HepG2 (cell line): ENCODE results near the gene TOR2A. TPM values are rescaled to one million over a fixed set of nuclear protein-coding genes. Genes with fewer than 3 reads are reported as not detected.

ENCODE experiments used
- ATAC-seq: fragments of 200-7000 bp; cut with Tn5 transposase; 3 replicates; pipeline ENCODE4 v1.9.1; 2020; ENCODE audit warnings: mild to moderate bottlenecking, moderate library complexity
- BruUV-seq: library from RNA; stranded (reverse); fragments of 400-500 nt; replicated peaks from 2 replicates; lab custom pipeline; 2021; lab: Mats Ljungman, UMichigan
- CTCF ChIA-PET: fragments of 300-600 bp; formaldehyde crosslinking; extraction: SDS; loops from one replicate; lab custom pipeline; 2021; ENCODE audit warnings: low total read pairs, inconsistent platforms, low intra/inter-chr PET ratio; lab: Yijun Ruan, JAX
- POLR2A ChIA-PET: fragments of 350-600 bp; sonication (Branson Sonifier 250); formaldehyde crosslinking; loops from one replicate; lab custom pipeline; 2020; ENCODE audit warnings: antibody characterized with exemption, inconsistent platforms; lab: Yijun Ruan, JAX
- DNase-seq: peaks from one replicate; pipeline ENCODE4 v3.0.0-alpha.2; 2015; ENCODE audit warnings: low spot score
- FAIRE-seq: peaks from 3 replicates; lab custom pipeline; 2011; peaks lifted over from hg19 to GRCh38; lab: Jason Lieb, UNC
- H2AFZ ChIP-seq: one replicate; pipeline ENCODE4 v1.6.1; 2011; ENCODE audit warnings: low read length, inconsistent platforms
- H3K27ac ChIP-seq: fragments of 300-600 bp; 3 replicates; pipeline ENCODE4 v1.8.0; 2011; ENCODE audit warnings: mixed run types, mild to moderate bottlenecking, mixed read lengths, low read length, inconsistent platforms; ENCODE audit not compliant: insufficient read depth; ENCODE audit errors: extremely low read length
- H3K27me3 ChIP-seq, 2 experiments: fragments of 200-600 bp in 1 of 2; 2 replicates in 1 of 2; 3 replicates in 1 of 2; pipeline versions ENCODE4 v1.6.0 to v1.8.0; 2011; ENCODE audit warnings: low read length in 2 of 2, mild to moderate bottlenecking in 2 of 2, moderate library complexity in 2 of 2, inconsistent platforms in 1 of 2; ENCODE audit not compliant: insufficient read depth in 2 of 2, control insufficient read depth in 1 of 2
- H3K36me3 ChIP-seq, 2 experiments: fragments of 200-600 bp in 1 of 2; replicated peaks in 1 of 2; 2 replicates in 1 of 2; 3 replicates in 1 of 2; pipeline versions ENCODE4 v1.5.1 to v1.8.0; 2011; ENCODE audit warnings: low read length in 2 of 2, inconsistent platforms in 1 of 2; ENCODE audit not compliant: insufficient read depth in 2 of 2, control insufficient read depth in 1 of 2
- H3K4me1 ChIP-seq: 2 replicates; pipeline ENCODE4 v1.5.1; 2012; ENCODE audit warnings: low read length, inconsistent platforms; ENCODE audit not compliant: insufficient read depth
- H3K4me2 ChIP-seq: 2 replicates; pipeline ENCODE4 v1.6.0; 2011; ENCODE audit warnings: low read depth, low read length, inconsistent platforms
- H3K4me3 ChIP-seq, 3 experiments: fragments of 200-600 bp in 1 of 3; sonication (generic), shearing (Covaris generic) in 1 of 3; replicated peaks in 1 of 3; 2 replicates each; pipeline ENCODE4 v1.5.1; 2011 to 2016; ENCODE audit warnings: low read length in 3 of 3, inconsistent platforms in 2 of 3, low read depth in 2 of 3, mild to moderate bottlenecking in 2 of 3, control low read depth in 1 of 3, mixed read lengths in 1 of 3; ENCODE audit not compliant: insufficient read depth in 1 of 3
- H3K79me2 ChIP-seq: one replicate; pipeline ENCODE4 v1.6.1; 2011; ENCODE audit warnings: low read length, inconsistent platforms; ENCODE audit not compliant: insufficient read depth
- H3K9ac ChIP-seq: 2 replicates; pipeline ENCODE4 v1.6.0; 2011; ENCODE audit warnings: mild to moderate bottlenecking, low read depth, low read length, inconsistent platforms; ENCODE audit not compliant: insufficient read depth
- H3K9me3 ChIP-seq: 2 replicates; pipeline ENCODE4 v1.5.1; 2012; ENCODE audit warnings: mild to moderate bottlenecking, low read length
- H4K20me1 ChIP-seq: 2 replicates; pipeline ENCODE4 v1.6.0; 2011; ENCODE audit warnings: inconsistent platforms, mild to moderate bottlenecking, low read length, moderate library complexity; ENCODE audit not compliant: insufficient read depth
- HNF4G ChIP-seq, 2 experiments: sonication (generic) in 1 of 2; formaldehyde crosslinking in 1 of 2; IDR thresholded peaks; 2 replicates each; pipeline versions ENCODE4 v1.4.0 to v1.6.1; 2011 to 2020; ENCODE audit warnings: borderline replicate concordance in 2 of 2, low read depth in 2 of 2, mild to moderate bottlenecking in 2 of 2, low read length in 1 of 2, missing genetic modification reagents in 1 of 2, moderate library complexity in 1 of 2
- SSRP1 ChIP-seq: IDR thresholded peaks from 2 replicates; pipeline ENCODE4 v1.6.1; 2016; ENCODE audit warnings: control low read depth
- TRIM24 ChIP-seq: sonication (generic); formaldehyde crosslinking; IDR thresholded peaks from 2 replicates; pipeline ENCODE4 v1.8.0; 2022; ENCODE audit warnings: mild to moderate bottlenecking, missing genetic modification reagents
- ZFX ChIP-seq: sonication (generic); formaldehyde crosslinking; IDR thresholded peaks from 2 replicates; pipeline ENCODE4 v1.4.0; 2020; ENCODE audit warnings: mild to moderate bottlenecking, low read depth, missing genetic modification reagents, moderate library complexity
- ZNF552 ChIP-seq: sonication (generic); formaldehyde crosslinking; IDR thresholded peaks from 2 replicates; pipeline ENCODE4 v1.9.0; 2022; ENCODE audit warnings: missing genetic modification reagents, mild to moderate bottlenecking, borderline replicate concordance
- ZSCAN12 ChIP-seq: sonication (generic); formaldehyde crosslinking; IDR thresholded peaks from 2 replicates; pipeline ENCODE4 v1.9.0; 2021; ENCODE audit warnings: mild to moderate bottlenecking, missing genetic modification reagents
- WGBS: methylation state at CpG from one replicate; pipeline ENCODE4 v1.1.6; 2017; ENCODE audit warnings: low lambda C conversion rate; 5-methylcytosine and 5-hydroxymethylcytosine counted together
- in situ Hi-C: cut with HindIII; loops from 2 replicates; pipeline ENCODE4 v1.10.0; 2017; ENCODE audit warnings: low pct_unique_long_range_greater_than_20kb; ENCODE audit not compliant: extremely low pct_ligation_motif_present
- intact Hi-C: fragments of 100-400 bp; cut with micrococcal nuclease; formaldehyde crosslinking; loops from one replicate; pipeline ENCODE4 v1.10.0; 2022; ENCODE audit not compliant: unreplicated experiment
- polyA plus RNA-seq, 8 experiments: library from polyadenylated mRNA; depleted of rRNA in 3 of 8; stranded (reverse) in 7 of 8; unstranded in 1 of 8; fragments of >200 nt; fragmentation: Illumina TruSeq in 4 of 8; extraction: Trizol in 4 of 8; gene quantifications; 2 replicates each; pipeline versions ENCODE4 v1.2.1 to v1.2.3, GENCODE V29; 2011 to 2016; ENCODE audit warnings: low read depth in 4 of 8, missing spikeins in 1 of 8, mixed read lengths in 1 of 8; ENCODE audit not compliant: insufficient read depth in 1 of 8
- total RNA-seq, 5 experiments: library from RNA; depleted of rRNA; stranded (reverse); fragments of >200 nt; fragmentation: Illumina TruSeq; extraction: Trizol; gene quantifications; 2 replicates each; pipeline ENCODE4 v1.2.3, GENCODE V29; 2016; ENCODE audit warnings: low read depth in 1 of 5
- TF ChIP-seq, protein P1 (sequence below): sonication (generic); formaldehyde crosslinking; IDR thresholded peaks from 2 replicates; pipeline ENCODE4 v1.5.0; 2020; ENCODE audit warnings: mild to moderate bottlenecking, missing genetic modification reagents, borderline replicate concordance
- TF ChIP-seq, protein P2 (sequence below): sonication (generic); formaldehyde crosslinking; conservative IDR thresholded peaks from 2 replicates; pipeline ENCODE4 v1.4.0; 2020; ENCODE audit warnings: mild to moderate bottlenecking, missing genetic modification reagents, moderate library complexity
- TF ChIP-seq, protein P3 (sequence below): sonication (generic); formaldehyde crosslinking; IDR thresholded peaks from 2 replicates; pipeline ENCODE4 v1.4.0; 2020; ENCODE audit warnings: mild to moderate bottlenecking, missing genetic modification reagents, borderline replicate concordance
- TF ChIP-seq, protein P4 (sequence below): sonication (generic); formaldehyde crosslinking; IDR thresholded peaks from 2 replicates; pipeline ENCODE4 v1.4.0; 2020; ENCODE audit warnings: mild to moderate bottlenecking, missing genetic modification reagents

TOR2A gene
- total and polyA plus RNA-seq, 2 of the 13 experiments (the other 11 are each of a cell fraction or from before 2014, with no cell fraction given) = 3.5 to 7.2 TPM

DNA sequence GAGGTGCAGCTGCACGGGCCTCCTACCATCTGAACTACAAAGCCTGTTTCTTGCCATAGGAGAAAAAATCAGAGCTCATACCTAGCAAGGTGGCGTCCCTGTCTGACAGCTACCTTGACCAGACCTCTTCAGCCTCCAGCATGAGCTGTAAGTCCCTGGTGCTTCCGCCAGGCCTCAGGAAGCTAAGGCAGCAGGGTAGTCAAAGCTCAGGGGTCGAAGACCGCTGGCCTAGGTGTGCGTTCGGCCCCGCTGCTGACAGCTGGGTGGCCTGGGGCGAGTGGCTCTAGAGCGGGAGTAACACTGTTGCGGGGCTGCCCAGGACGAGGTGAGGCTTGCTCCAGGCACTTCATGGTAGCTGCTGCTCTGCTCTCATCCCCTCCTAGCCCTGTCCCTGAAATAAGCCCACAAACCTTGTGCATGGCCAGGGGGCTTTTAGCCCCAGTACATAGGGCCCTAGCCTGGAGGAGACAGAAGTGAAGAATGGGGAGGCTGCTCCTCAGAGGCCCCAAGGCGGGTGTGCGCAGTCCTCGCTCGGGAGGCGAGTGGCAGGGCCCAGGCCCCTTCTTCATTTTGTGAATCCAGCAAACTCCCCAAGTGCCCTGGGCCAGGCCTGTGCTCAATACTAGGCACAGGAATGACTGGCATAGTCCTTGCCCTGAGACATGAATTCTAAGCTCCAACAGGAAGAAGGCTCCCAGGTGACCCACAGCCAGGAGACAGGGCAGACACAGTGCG is 5.4 kb downstream of the TOR2A start:
- no TSS peak for BruUV-seq
- DNase-seq (peak; percentile 29), ATAC-seq (peak; percentile 87), FAIRE-seq (no peak)
- Histone ChIP-seq H3K9ac (no peak overlapping the region), H2AFZ (no peak overlapping the region), H3K36me3 (no peaks in the 10 kb centered on the region), H3K27ac (no peak overlapping the region), H3K79me2 (no peaks in the 10 kb centered on the region), H3K27me3 (peaks cover 0 to 2% of the 10 kb centered on the region in 2 experiments; a peak in 1 of 5 replicates), H3K9me3 (no peaks in the 10 kb centered on the region), H3K4me1 (peaks cover 33% of the 10 kb centered on the region), H3K4me3 (peak overlapping the region in 1 of 3 experiments; percentile 33; a peak in 1 of 6 replicates), H3K4me2 (peak overlapping the region; percentile 46), H4K20me1 (no peaks in the 10 kb centered on the region)
- 5% methylated on average over 5 of the region's 18 CpGs for WGBS
- in situ Hi-C loops (loop anchor here (10.0 kb wide), 1 partner anchor 225 kb away; no protein-coding TSS in a partner anchor), intact Hi-C loops (loop anchor here (10.0 kb wide), 1 partner anchor 225 kb away; no protein-coding TSS in a partner anchor)
- ChIA-PET POLR2A (interaction anchor here (1.0 to 1.6 kb wide), 5 partner anchors 14 to 174 kb away, joined by 3 to 5 read pairs (median 3); partner anchors contain the start of genes PTRH1 and TTC16), CTCF (interaction anchor here (0.6 kb wide), 1 partner anchor 28 kb away, joined by 3 read pairs; no protein-coding TSS in a partner anchor)
- TF ChIP-seq, protein P1, sequence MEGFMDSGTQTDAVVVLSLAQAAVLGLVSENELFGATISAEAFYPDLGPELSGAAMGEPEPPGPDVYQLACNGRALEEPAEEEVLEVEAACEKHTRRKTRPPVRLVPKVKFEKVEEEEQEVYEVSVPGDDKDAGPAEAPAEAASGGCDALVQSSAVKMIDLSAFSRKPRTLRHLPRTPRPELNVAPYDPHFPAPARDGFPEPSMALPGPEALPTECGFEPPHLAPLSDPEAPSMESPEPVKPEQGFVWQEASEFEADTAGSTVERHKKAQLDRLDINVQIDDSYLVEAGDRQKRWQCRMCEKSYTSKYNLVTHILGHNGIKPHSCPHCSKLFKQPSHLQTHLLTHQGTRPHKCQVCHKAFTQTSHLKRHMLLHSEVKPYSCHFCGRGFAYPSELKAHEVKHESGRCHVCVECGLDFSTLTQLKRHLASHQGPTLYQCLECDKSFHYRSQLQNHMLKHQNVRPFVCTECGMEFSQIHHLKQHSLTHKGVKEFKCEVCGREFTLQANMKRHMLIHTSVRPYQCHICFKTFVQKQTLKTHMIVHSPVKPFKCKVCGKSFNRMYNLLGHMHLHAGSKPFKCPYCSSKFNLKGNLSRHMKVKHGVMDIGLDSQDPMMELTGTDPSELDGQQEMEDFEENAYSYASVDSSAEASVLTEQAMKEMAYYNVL (CRISPR knock-in tag) = 0 out of 2 replicates have a peak, but pooled peaks have one; percentile 29
- TF ChIP-seq ZFX (CRISPR knock-in tag) (peak; percentile 77), HNF4G (IDR thresholded peaks at IDR 0.05; ENCODE audit: borderline replicate concordance, low read depth, low read length) (0 out of 2 replicates have a peak, but pooled peaks have one; percentile 22), HNF4G (CRISPR knock-in tag; IDR thresholded peaks at IDR 0.05; ENCODE audit: borderline replicate concordance, low read depth) (no peak), ZSCAN12 (CRISPR knock-in tag) (no peak), ZNF552 (no peak), TRIM24 (CRISPR knock-in tag) (no peak), SSRP1 (CRISPR knock-in tag) (no peak)
- TF ChIP-seq, protein P2, sequence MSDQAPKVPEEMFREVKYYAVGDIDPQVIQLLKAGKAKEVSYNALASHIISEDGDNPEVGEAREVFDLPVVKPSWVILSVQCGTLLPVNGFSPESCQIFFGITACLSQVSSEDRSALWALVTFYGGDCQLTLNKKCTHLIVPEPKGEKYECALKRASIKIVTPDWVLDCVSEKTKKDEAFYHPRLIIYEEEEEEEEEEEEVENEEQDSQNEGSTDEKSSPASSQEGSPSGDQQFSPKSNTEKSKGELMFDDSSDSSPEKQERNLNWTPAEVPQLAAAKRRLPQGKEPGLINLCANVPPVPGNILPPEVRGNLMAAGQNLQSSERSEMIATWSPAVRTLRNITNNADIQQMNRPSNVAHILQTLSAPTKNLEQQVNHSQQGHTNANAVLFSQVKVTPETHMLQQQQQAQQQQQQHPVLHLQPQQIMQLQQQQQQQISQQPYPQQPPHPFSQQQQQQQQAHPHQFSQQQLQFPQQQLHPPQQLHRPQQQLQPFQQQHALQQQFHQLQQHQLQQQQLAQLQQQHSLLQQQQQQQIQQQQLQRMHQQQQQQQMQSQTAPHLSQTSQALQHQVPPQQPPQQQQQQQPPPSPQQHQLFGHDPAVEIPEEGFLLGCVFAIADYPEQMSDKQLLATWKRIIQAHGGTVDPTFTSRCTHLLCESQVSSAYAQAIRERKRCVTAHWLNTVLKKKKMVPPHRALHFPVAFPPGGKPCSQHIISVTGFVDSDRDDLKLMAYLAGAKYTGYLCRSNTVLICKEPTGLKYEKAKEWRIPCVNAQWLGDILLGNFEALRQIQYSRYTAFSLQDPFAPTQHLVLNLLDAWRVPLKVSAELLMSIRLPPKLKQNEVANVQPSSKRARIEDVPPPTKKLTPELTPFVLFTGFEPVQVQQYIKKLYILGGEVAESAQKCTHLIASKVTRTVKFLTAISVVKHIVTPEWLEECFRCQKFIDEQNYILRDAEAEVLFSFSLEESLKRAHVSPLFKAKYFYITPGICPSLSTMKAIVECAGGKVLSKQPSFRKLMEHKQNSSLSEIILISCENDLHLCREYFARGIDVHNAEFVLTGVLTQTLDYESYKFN (CRISPR knock-in tag) = 0 out of 2 replicates have a peak, but pooled peaks have one; percentile 15
- TF ChIP-seq, protein P3, sequence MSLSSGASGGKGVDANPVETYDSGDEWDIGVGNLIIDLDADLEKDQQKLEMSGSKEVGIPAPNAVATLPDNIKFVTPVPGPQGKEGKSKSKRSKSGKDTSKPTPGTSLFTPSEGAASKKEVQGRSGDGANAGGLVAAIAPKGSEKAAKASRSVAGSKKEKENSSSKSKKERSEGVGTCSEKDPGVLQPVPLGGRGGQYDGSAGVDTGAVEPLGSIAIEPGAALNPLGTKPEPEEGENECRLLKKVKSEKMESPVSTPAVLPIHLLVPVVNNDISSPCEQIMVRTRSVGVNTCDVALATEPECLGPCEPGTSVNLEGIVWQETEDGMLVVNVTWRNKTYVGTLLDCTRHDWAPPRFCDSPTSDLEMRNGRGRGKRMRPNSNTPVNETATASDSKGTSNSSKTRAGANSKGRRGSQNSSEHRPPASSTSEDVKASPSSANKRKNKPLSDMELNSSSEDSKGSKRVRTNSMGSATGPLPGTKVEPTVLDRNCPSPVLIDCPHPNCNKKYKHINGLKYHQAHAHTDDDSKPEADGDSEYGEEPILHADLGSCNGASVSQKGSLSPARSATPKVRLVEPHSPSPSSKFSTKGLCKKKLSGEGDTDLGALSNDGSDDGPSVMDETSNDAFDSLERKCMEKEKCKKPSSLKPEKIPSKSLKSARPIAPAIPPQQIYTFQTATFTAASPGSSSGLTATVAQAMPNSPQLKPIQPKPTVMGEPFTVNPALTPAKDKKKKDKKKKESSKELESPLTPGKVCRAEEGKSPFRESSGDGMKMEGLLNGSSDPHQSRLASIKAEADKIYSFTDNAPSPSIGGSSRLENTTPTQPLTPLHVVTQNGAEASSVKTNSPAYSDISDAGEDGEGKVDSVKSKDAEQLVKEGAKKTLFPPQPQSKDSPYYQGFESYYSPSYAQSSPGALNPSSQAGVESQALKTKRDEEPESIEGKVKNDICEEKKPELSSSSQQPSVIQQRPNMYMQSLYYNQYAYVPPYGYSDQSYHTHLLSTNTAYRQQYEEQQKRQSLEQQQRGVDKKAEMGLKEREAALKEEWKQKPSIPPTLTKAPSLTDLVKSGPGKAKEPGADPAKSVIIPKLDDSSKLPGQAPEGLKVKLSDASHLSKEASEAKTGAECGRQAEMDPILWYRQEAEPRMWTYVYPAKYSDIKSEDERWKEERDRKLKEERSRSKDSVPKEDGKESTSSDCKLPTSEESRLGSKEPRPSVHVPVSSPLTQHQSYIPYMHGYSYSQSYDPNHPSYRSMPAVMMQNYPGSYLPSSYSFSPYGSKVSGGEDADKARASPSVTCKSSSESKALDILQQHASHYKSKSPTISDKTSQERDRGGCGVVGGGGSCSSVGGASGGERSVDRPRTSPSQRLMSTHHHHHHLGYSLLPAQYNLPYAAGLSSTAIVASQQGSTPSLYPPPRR (CRISPR knock-in tag) = no peak
- TF ChIP-seq, protein P4, sequence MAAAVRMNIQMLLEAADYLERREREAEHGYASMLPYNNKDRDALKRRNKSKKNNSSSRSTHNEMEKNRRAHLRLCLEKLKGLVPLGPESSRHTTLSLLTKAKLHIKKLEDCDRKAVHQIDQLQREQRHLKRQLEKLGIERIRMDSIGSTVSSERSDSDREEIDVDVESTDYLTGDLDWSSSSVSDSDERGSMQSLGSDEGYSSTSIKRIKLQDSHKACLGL (CRISPR knock-in tag) = 0 out of 2 replicates have a peak, but pooled peaks have one; percentile 29
